ENCODE data around the gene KRT71.

Gene KRT71

DNA sequence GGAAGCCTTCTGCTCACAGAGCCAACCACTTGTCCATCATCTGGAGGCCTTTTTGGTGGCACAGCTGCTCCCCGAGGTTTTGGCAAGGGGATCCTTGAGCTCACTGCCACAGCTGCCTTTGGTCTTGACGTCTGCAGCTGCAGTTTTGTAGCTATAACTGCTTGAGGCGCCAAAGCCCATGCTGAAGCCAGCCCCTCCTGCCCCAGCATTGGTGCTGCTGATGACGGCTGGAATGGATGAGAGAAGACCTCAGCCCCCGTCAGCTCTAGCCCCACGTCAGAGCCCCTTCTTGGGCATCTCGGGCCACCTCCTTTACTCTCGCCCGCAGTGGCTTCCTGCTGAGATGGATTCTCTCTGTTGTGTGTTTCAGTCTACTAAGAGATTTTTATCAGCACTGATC is 33.0 kb upstream of the KRT71 start:
- Histone ChIP-seq H3K4me3 (replicated peaks; ENCODE audit: low read depth, low read length) (no peak overlapping the region), H3K36me3 (ENCODE audit: control insufficient read depth, insufficient read depth, low read length) (no peaks in the 10 kb centered on the region), H3K27me3 (replicated peaks; ENCODE audit: control insufficient read depth, insufficient read depth, low read length) (no peaks in the 10 kb centered on the region; the same call in 1 of the 2 replicates)
- TF ChIP-seq, protein P1, sequence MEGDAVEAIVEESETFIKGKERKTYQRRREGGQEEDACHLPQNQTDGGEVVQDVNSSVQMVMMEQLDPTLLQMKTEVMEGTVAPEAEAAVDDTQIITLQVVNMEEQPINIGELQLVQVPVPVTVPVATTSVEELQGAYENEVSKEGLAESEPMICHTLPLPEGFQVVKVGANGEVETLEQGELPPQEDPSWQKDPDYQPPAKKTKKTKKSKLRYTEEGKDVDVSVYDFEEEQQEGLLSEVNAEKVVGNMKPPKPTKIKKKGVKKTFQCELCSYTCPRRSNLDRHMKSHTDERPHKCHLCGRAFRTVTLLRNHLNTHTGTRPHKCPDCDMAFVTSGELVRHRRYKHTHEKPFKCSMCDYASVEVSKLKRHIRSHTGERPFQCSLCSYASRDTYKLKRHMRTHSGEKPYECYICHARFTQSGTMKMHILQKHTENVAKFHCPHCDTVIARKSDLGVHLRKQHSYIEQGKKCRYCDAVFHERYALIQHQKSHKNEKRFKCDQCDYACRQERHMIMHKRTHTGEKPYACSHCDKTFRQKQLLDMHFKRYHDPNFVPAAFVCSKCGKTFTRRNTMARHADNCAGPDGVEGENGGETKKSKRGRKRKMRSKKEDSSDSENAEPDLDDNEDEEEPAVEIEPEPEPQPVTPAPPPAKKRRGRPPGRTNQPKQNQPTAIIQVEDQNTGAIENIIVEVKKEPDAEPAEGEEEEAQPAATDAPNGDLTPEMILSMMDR (IDR thresholded peaks at IDR 0.05; ENCODE audit: insufficient read depth, low read length, poor library complexity, severe bottlenecking), result no peak
- DNase-seq (ENCODE audit: extremely low read depth, insufficient read length), result no peak

DNA sequence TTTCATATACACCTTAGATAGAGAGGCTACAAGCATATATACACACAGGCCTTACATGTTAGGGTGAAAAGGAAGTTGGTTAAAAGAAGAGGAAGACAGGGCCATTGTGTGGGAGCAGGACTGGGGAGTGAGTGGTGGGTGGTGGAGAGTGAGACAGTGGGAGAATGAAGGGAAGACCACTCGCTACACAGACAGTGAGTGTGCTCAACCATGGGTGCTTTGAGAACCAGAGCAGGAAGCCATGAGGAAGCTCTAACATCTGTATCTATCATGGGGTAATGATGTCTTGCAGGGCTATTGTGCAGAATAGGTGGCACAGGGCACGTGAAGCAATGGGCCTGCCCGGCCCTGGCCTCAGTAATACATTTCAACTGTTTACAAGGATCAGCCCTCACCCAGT is 32.1 kb upstream of the KRT71 start:
- Histone ChIP-seq H3K27me3 (replicated peaks; ENCODE audit: control insufficient read depth, insufficient read depth, low read length) (peaks cover 2% of the 10 kb centered on the region), H3K4me3 (replicated peaks; ENCODE audit: low read depth, low read length) (no peak overlapping the region)

DNA sequence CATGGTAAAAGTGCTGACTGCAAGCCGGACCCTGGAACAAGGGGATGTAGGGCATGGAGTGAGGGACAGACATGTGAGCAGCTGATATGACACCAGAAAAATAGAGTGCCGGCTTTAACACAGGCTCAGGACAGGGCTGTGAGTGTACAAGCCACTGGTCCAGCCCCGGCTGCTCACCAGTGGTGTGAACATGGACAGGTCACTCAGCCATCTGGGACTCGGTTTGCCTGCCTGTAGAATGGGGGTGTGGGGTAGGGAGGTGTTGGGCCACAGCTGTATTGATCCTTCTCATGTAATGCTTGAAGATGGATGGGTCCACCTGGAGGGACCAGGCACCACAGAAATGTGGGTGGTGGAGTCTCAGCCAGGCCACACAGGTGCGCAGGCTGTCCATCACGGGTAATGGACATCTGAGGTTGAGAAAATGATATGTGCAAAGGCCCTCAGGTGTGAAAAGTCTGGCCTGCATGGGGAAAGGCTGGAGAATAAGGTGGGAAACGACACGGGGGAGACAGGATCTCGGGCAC is 31.3 kb upstream of the KRT71 start:
- Histone ChIP-seq H3K27me3 (replicated peaks; ENCODE audit: control insufficient read depth, insufficient read depth, low read length) (peaks cover 6% of the 10 kb centered on the region), H3K36me3 (ENCODE audit: control insufficient read depth, insufficient read depth, low read length) (no peaks in the 10 kb centered on the region), H3K4me3 (replicated peaks; ENCODE audit: low read depth, low read length) (no peak overlapping the region)
- no peak for DNase-seq (ENCODE audit: extremely low read depth, insufficient read length)
- TF ChIP-seq, protein P1 (IDR thresholded peaks at IDR 0.05; ENCODE audit: insufficient read depth, low read length, poor library complexity, severe bottlenecking), result no peak

More for the DNA sequence above, 32.1 kb upstream of the KRT71 start:
- no peaks in the 10 kb centered on the region for H3K36me3 ChIP-seq (ENCODE audit: control insufficient read depth, insufficient read depth, low read length)
- TF ChIP-seq, protein P1 (IDR thresholded peaks at IDR 0.05; ENCODE audit: insufficient read depth, low read length, poor library complexity, severe bottlenecking), result no peak
- DNase-seq (ENCODE audit: extremely low read depth, insufficient read length), result no peak

DNA sequence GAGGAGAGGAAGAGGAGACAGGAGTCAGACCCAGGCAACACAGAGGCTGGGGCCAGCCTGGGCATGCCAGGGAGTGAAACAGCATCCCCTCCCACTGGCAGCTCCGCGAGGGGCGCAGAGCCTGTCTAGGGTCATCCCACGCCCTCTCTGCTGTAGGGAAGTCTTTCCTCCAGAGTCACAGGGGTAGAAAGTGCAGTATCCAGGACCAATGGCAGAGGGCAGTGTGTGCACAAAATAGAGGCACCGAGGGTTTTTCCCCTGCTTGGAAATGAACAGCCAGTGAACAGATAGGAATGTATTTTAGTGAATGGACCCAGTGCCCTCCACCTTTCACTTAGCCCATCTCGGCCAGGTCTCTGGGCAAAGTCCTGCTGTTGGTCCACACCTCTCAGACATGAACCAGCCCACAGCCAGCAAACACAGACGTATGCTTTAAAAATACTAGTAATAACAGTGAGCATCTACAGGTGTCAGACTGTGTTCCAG is 30.1 kb upstream of the KRT71 start:
- no peaks in the 10 kb centered on the region for H3K36me3 ChIP-seq (ENCODE audit: control insufficient read depth, insufficient read depth, low read length)
- H3K4me3 ChIP-seq (replicated peaks; ENCODE audit: low read depth, low read length), result no peak overlapping the region
- TF ChIP-seq, protein P1 (IDR thresholded peaks at IDR 0.05; ENCODE audit: insufficient read depth, low read length, poor library complexity, severe bottlenecking), result peak; percentile 64
- peaks cover 6% of the 10 kb centered on the region for H3K27me3 ChIP-seq (replicated peaks; ENCODE audit: control insufficient read depth, insufficient read depth, low read length)
- DNase-seq (ENCODE audit: extremely low read depth, insufficient read length), result no peak

DNA sequence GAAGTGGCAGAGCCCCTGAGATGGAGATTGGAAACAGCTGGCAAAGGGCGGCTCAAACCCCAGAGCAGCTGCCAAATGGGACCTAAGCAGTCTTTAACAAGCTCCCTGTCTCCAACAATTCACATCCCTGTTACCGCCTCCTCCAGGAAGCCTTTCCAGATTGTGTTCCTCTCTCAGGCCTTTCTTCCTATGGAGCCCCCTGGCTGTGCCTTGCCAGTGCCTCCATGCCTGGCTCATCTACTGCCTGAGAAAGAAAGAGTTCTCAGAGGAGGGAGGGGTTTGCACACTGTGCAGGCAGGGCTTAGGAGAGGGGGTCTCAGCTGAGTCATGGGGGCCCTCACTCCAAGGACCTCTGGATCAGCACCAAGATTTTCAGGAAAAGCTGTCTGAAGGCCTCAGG is 29.5 kb upstream of the KRT71 start:
- H3K4me3 ChIP-seq (replicated peaks; ENCODE audit: low read depth, low read length), result no peak overlapping the region
- TF ChIP-seq, protein P1 (IDR thresholded peaks at IDR 0.05; ENCODE audit: insufficient read depth, low read length, poor library complexity, severe bottlenecking), result no peak
- DNase-seq (ENCODE audit: extremely low read depth, insufficient read length), result no peak
- no peaks in the 10 kb centered on the region for H3K36me3 ChIP-seq (ENCODE audit: control insufficient read depth, insufficient read depth, low read length)
- H3K27me3 ChIP-seq (replicated peaks; ENCODE audit: control insufficient read depth, insufficient read depth, low read length), result peaks cover 6% of the 10 kb centered on the region

DNA sequence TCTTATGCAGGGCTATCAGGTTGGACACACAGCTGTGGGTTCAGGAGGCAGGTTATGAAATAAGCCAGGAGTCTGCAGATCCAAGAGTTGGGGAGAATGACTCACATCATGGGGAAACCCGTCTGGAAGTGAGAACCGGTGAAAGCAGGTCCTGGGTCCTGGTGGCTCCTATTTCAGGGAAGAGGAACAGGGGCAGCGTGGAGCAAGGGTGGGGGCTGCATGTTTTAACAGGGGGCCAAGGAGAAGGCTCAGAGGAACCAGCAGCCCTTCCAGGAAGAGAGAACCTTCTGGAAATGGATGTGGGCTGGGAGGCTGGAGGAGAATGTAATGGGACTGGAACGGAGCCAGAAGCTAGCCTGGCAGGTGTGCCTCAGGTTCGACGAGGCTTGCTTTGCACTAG is 28.5 kb upstream of the KRT71 start:
- H3K27me3 ChIP-seq (replicated peaks; ENCODE audit: control insufficient read depth, insufficient read depth, low read length), result peaks cover 6% of the 10 kb centered on the region
- no peaks in the 10 kb centered on the region for H3K36me3 ChIP-seq (ENCODE audit: control insufficient read depth, insufficient read depth, low read length)
- DNase-seq (ENCODE audit: extremely low read depth, insufficient read length), result no peak
- no peak overlapping the region for H3K4me3 ChIP-seq (replicated peaks; ENCODE audit: low read depth, low read length)
- TF ChIP-seq, protein P1 (IDR thresholded peaks at IDR 0.05; ENCODE audit: insufficient read depth, low read length, poor library complexity, severe bottlenecking), result no peak

Data from GM06990 (cell line).